GM18499 (cell line): ENCODE measurements around the gene SLC28A1.
A peak's percentile ranks its signal among the peaks of the same experiment; 100 is the strongest.

Experiments used
- ATAC-seq: cut with Tn5 transposase; IDR thresholded peaks from one replicate; pipeline ENCODE4 v1.9.1; 2021; ENCODE audit warnings: moderate number of reproducible peaks; ENCODE audit not compliant: insufficient read depth, unreplicated experiment

The SLC28A1 gene

GRCh38 chr15:84960391-84961113, 76.1 kb downstream of the SLC28A1 start:
- ATAC-seq, result no peak

- no peak for ATAC-seq
These were observed 76.6 kb downstream of the SLC28A1 start for GRCh38 chr15:84961114-84961452.

GRCh38 chr15:84961707-84962106, 77.2 kb downstream of the SLC28A1 start:
- no peak for ATAC-seq

GRCh38 chr15:84962955-84963354, 78.5 kb downstream of the SLC28A1 start:
- no peak for ATAC-seq

- no peak for ATAC-seq
These were observed 82.9 kb downstream of the SLC28A1 start for GRCh38 chr15:84967380-84967779.

- no peak for ATAC-seq
These were observed 83.8 kb downstream of the SLC28A1 start for GRCh38 chr15:84968301-84968700.

GRCh38 chr15:84969257-84969656, 84.8 kb downstream of the SLC28A1 start:
- no peak for ATAC-seq

- ATAC-seq, result no peak
These were observed 86.4 kb downstream of the SLC28A1 start for GRCh38 chr15:84970843-84971242.

GRCh38 chr15:84973492-84974460, 89.3 kb downstream of the SLC28A1 start:
- no peak for ATAC-seq

- ATAC-seq, result no peak
These were observed 91.4 kb downstream of the SLC28A1 start for GRCh38 chr15:84975871-84976351.

GRCh38 chr15:84976746-84977345, 92.4 kb downstream of the SLC28A1 start:
- no peak for ATAC-seq

- ATAC-seq, result no peak
These were observed 95.2 kb downstream of the SLC28A1 start for GRCh38 chr15:84979651-84980050.

GRCh38 chr15:84980196-84981053, 96.0 kb downstream of the SLC28A1 start:
- peak; percentile 37 for ATAC-seq

GRCh38 chr15:84981054-84981710, 96.7 kb downstream of the SLC28A1 start:
- peak; percentile 30 for ATAC-seq

GRCh38 chr15:84981711-84982300, 97.3 kb downstream of the SLC28A1 start, which contains the start of gene PDE8A:
Gene PDE8A (plus strand): TSS chr15:84981856. CDS start chr15:84982163, 307 bp downstream.
- no peak for ATAC-seq

GRCh38 chr15:84982301-84982920, 97.9 kb downstream of the SLC28A1 start:
- no peak for ATAC-seq

GRCh38 chr15:84983294-84983693, 98.8 kb downstream of the SLC28A1 start:
- ATAC-seq, result no peak

GRCh38 chr15:84983711-84984110, 99.2 kb downstream of the SLC28A1 start:
- no peak for ATAC-seq

GRCh38 chr15:84985158-84985557, 100.7 kb downstream of the SLC28A1 start:
- no peak for ATAC-seq
